Endothelial cell of umbilical vein (primary cell): ENCODE data around the gene MAP3K1. TPM values are rescaled to one million over a fixed set of nuclear protein-coding genes. Genes with fewer than 3 reads are reported as not detected.

ENCODE experiments used
- BruUV-seq: library from RNA; stranded (reverse); fragments of 400-500 nt; replicated peaks from 2 replicates; lab custom pipeline; 2021; lab: Mats Ljungman, UMichigan
- CTCF ChIA-PET: fragments of 300-600, 350-600 bp; sonication (Branson Sonifier 250); formaldehyde crosslinking; loops from one replicate; lab custom pipeline; 2021; ENCODE audit warnings: antibody characterized with exemption, inconsistent platforms; lab: Charles Lee
- POLR2A ChIA-PET: fragments of 300-600, 350-600 bp; sonication (Branson Sonifier 250); formaldehyde crosslinking; loops from one replicate; lab custom pipeline; 2021; ENCODE audit warnings: antibody characterized with exemption, inconsistent platforms; lab: Charles Lee
- DNase-seq: peaks from one replicate; pipeline ENCODE4 v3.0.0-alpha.2; 2011; ENCODE audit warnings: low read depth, low spot score
- FAIRE-seq: peaks from 2 replicates; lab custom pipeline; 2011; peaks lifted over from hg19 to GRCh38; lab: Jason Lieb, UNC
- H2AFZ ChIP-seq: 2 replicates; pipeline ENCODE4 v1.6.0; 2012; ENCODE audit warnings: low read depth, low read length, control low read depth, inconsistent platforms
- H3K27ac ChIP-seq: 2 replicates; pipeline ENCODE4 v1.5.1; 2011; ENCODE audit warnings: low read depth, mild to moderate bottlenecking, control low read depth, low read length, moderate library complexity; ENCODE audit not compliant: insufficient read depth
- H3K27me3 ChIP-seq, 2 experiments: 2 replicates each; pipeline versions ENCODE4 v1.6.0 to v1.6.1; 2011; ENCODE audit warnings: low read length in 2 of 2, mixed read lengths in 1 of 2; ENCODE audit not compliant: control insufficient read depth in 2 of 2, insufficient read depth in 2 of 2
- H3K36me3 ChIP-seq, 2 experiments: 2 replicates in 1 of 2; 3 replicates in 1 of 2; pipeline ENCODE4 v1.5.1; 2011; ENCODE audit warnings: low read length in 2 of 2, mild to moderate bottlenecking in 1 of 2, moderate library complexity in 1 of 2; ENCODE audit not compliant: control insufficient read depth in 2 of 2, insufficient read depth in 2 of 2; ENCODE audit errors: extremely low read depth in 1 of 2
- H3K4me1 ChIP-seq: 3 replicates; pipeline ENCODE4 v1.5.1; 2011; ENCODE audit warnings: mild to moderate bottlenecking, low read length; ENCODE audit not compliant: control insufficient read depth, insufficient read depth; ENCODE audit errors: extremely low read depth
- H3K4me2 ChIP-seq: 2 replicates; pipeline ENCODE4 v1.6.1; 2011; ENCODE audit warnings: low read length, control low read depth, mixed read lengths; ENCODE audit not compliant: insufficient read depth
- H3K4me3 ChIP-seq, 3 experiments: fragments of 200-600 bp in 1 of 3; sonication (generic), shearing (Covaris generic) in 1 of 3; replicated peaks in 1 of 3; 2 replicates each; pipeline ENCODE4 v1.5.1; 2011 to 2016; ENCODE audit warnings: control low read depth in 3 of 3, low read length in 3 of 3, mild to moderate bottlenecking in 2 of 3, inconsistent platforms in 1 of 3, low read depth in 1 of 3, moderate library complexity in 1 of 3; ENCODE audit not compliant: insufficient read depth in 1 of 3
- H3K79me2 ChIP-seq: 2 replicates; pipeline ENCODE4 v1.6.0; 2012; ENCODE audit warnings: low read length, inconsistent platforms; ENCODE audit not compliant: control insufficient read depth, insufficient read depth
- H3K9ac ChIP-seq: replicated peaks from 2 replicates; pipeline ENCODE3; 2011; ENCODE audit warnings: low read length, control low read depth; ENCODE audit not compliant: insufficient read depth; ENCODE audit errors: extremely low read depth
- H3K9me1 ChIP-seq: replicated peaks from 3 replicates; pipeline ENCODE4 v1.6.0; 2011; ENCODE audit warnings: mild to moderate bottlenecking, low read length; ENCODE audit not compliant: control insufficient read depth, insufficient read depth; ENCODE audit errors: extremely low read depth
- H3K9me3 ChIP-seq: replicated peaks from 2 replicates; pipeline ENCODE4 v1.5.1; 2012; ENCODE audit warnings: low read length, inconsistent platforms; ENCODE audit not compliant: control insufficient read depth, insufficient read depth
- H4K20me1 ChIP-seq: replicated peaks from 2 replicates; pipeline ENCODE3; 2011; ENCODE audit warnings: mild to moderate bottlenecking, low read length; ENCODE audit not compliant: control insufficient read depth, insufficient read depth; ENCODE audit errors: extremely low read depth
- EZH2 ChIP-seq: IDR thresholded peaks from 2 replicates; pipeline ENCODE4 v1.6.1; 2012; ENCODE audit warnings: borderline replicate concordance, low read depth, mild to moderate bottlenecking, moderate library complexity, low read length, inconsistent platforms; ENCODE audit not compliant: severe bottlenecking
- FOS ChIP-seq: IDR thresholded peaks from 2 replicates; pipeline ENCODE4 v1.6.1; 2011; ENCODE audit warnings: mild to moderate bottlenecking, low read length, moderate library complexity, borderline replicate concordance; ENCODE audit not compliant: insufficient read depth
- GATA2 ChIP-seq: IDR thresholded peaks from 2 replicates; pipeline ENCODE4 v1.7.0; 2011; ENCODE audit warnings: low read depth, mild to moderate bottlenecking, moderate library complexity, mixed read lengths, low read length; ENCODE audit not compliant: insufficient read length, insufficient read depth
- JUN ChIP-seq: IDR thresholded peaks from 2 replicates; pipeline ENCODE4 v1.6.1; 2011; ENCODE audit warnings: borderline replicate concordance, low read depth; ENCODE audit not compliant: insufficient read length, insufficient read depth
- MAX ChIP-seq: IDR thresholded peaks from 2 replicates; pipeline ENCODE4 v1.6.1; 2011; ENCODE audit not compliant: insufficient read depth, insufficient read length
- MYC ChIP-seq: IDR thresholded peaks from one replicate; pipeline ENCODE4 v1.6.1; 2011; ENCODE audit warnings: mild to moderate bottlenecking, low read depth, low read length
- POLR2A ChIP-seq: IDR thresholded peaks from 2 replicates; pipeline ENCODE4 v1.6.1; 2012; ENCODE audit warnings: low read depth, mild to moderate bottlenecking, control low read depth, low read length
- POLR2AphosphoS5 ChIP-seq: IDR thresholded peaks from 2 replicates; pipeline ENCODE4 v1.6.1; 2012; ENCODE audit warnings: low read depth, mild to moderate bottlenecking, control low read depth, low read length, moderate library complexity; ENCODE audit not compliant: insufficient read depth
- dilution Hi-C: fragments of 300-500 bp; cut with MboI; formaldehyde crosslinking; loops from one replicate; pipeline ENCODE4 v1.15.0; 2019; ENCODE audit warnings: low sequenced_read_pairs; ENCODE audit not compliant: extremely low pct_ligation_motif_present
- intact Hi-C: fragments of 100-400 bp; cut with micrococcal nuclease; formaldehyde crosslinking; loops from one replicate; pipeline ENCODE4 v1.10.0; 2022
- polyA plus RNA-seq, 4 experiments: library from polyadenylated mRNA; depleted of rRNA in 3 of 4; stranded (reverse) in 3 of 4; unstranded in 1 of 4; fragments of >200 nt; gene quantifications; 2 replicates each; pipeline versions ENCODE4 v1.2.1 to v1.2.3, GENCODE V29; 2011 to 2012; ENCODE audit warnings: missing spikeins in 1 of 4
- total RNA-seq: library from RNA; stranded (reverse); gene quantifications from 2 replicates; pipeline ENCODE4 v1.2.3, GENCODE V29; 2021
- TF ChIP-seq, protein P1 (sequence below), 2 donors: IDR thresholded peaks; 1 replicate in 1 of 2; 2 replicates in 1 of 2; pipeline ENCODE4 v1.5.1; 2011; ENCODE audit warnings: low read length in 2 of 2, mild to moderate bottlenecking in 2 of 2, moderate library complexity in 2 of 2, control low read depth in 1 of 2, inconsistent platforms in 1 of 2, low read depth in 1 of 2; ENCODE audit not compliant: insufficient read depth in 1 of 2; ENCODE audit errors: extremely low read depth in 1 of 2

MAP3K1 gene
- total and polyA plus RNA-seq, 2 donors (not counting 3 experiments of a cell fraction or from before 2014, with no cell fraction given), result 5.7 to 14.4 TPM

- H3K79me2 ChIP-seq, result no peaks in the 10 kb centered on the region
- H3K9me1 ChIP-seq, result no peaks in the 10 kb centered on the region
- intact Hi-C loops, result no loop called here
- no peak for TF ChIP-seq POLR2A
- TF ChIP-seq FOS, result no peak
- no peak for TF ChIP-seq GATA2
- no peak for TF ChIP-seq MAX
- no peak for TF ChIP-seq POLR2AphosphoS5
- no peak for TF ChIP-seq JUN
- TF ChIP-seq, protein P1, sequence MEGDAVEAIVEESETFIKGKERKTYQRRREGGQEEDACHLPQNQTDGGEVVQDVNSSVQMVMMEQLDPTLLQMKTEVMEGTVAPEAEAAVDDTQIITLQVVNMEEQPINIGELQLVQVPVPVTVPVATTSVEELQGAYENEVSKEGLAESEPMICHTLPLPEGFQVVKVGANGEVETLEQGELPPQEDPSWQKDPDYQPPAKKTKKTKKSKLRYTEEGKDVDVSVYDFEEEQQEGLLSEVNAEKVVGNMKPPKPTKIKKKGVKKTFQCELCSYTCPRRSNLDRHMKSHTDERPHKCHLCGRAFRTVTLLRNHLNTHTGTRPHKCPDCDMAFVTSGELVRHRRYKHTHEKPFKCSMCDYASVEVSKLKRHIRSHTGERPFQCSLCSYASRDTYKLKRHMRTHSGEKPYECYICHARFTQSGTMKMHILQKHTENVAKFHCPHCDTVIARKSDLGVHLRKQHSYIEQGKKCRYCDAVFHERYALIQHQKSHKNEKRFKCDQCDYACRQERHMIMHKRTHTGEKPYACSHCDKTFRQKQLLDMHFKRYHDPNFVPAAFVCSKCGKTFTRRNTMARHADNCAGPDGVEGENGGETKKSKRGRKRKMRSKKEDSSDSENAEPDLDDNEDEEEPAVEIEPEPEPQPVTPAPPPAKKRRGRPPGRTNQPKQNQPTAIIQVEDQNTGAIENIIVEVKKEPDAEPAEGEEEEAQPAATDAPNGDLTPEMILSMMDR (IDR thresholded peaks at IDR 0.05; ENCODE audit: extremely low read depth in 1 of 2, insufficient read depth in 1 of 2, low read depth in 1 of 2, low read length in 2 of 2), result no peak
- no peak for TF ChIP-seq MYC
- no peak for TF ChIP-seq EZH2
- FAIRE-seq (no peak), DNase-seq (no peak)
- ChIA-PET CTCF (no interaction called here), POLR2A (no interaction called here)
- H3K36me3 ChIP-seq, result no peaks in the 10 kb centered on the region
- no peaks in the 10 kb centered on the region for H4K20me1 ChIP-seq
- H3K27ac ChIP-seq, result no peak overlapping the region
- H3K9ac ChIP-seq, result no peak overlapping the region
- no peak overlapping the region for H2AFZ ChIP-seq
- H3K4me1 ChIP-seq, result no peaks in the 10 kb centered on the region
- H3K4me2 ChIP-seq, result no peak overlapping the region
- peaks cover 2 to 4% of the 10 kb centered on the region in 2 experiments for H3K27me3 ChIP-seq
- dilution Hi-C loops, result no loop called here
- H3K9me3 ChIP-seq, result no peaks in the 10 kb centered on the region
- H3K4me3 ChIP-seq, result no peak overlapping the region
- no TSS peak for BruUV-seq
Observed at GRCh38 chr5:56786346-56786745, 29.0 kb upstream of the MAP3K1 start.
